ENCODE data around the gene ITGA1.

The ITGA1 gene

DNA sequence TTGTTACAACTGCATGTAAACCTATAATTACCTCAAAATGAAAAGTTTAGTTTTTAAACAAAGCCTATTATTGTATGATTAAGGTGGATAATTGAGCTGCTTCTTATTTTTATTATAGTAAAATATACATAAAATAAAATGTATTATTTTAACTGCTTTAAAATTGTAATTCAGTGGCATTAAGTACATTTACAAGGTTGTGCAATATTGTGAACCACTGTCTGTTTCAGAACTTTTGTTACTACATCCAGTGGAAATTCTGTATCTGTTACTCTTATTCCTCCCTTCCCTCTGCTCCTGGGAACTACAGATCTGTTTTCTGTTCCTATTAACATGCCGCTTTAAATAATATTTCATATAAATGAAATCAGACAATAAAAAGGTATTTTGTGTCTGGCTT, 37.1 kb downstream of the ITGA1 start:
- no peak for DNase-seq (ENCODE audit: low read depth in 1 of 2, low spot score in 1 of 2)
- H3K27ac ChIP-seq (replicated peaks), result no peak overlapping the region
- TF ChIP-seq GABPA (IDR thresholded peaks at IDR 0.05; ENCODE audit: low read depth) (no peak), POLR2AphosphoS5 (IDR thresholded peaks at IDR 0.05; ENCODE audit: low read depth) (no peak), REST (IDR thresholded peaks at IDR 0.05; ENCODE audit: insufficient replicate concordance, low read depth) (no peak), SPI1 (IDR thresholded peaks at IDR 0.05; ENCODE audit: borderline replicate concordance, low read depth) (no peak)
- TF ChIP-seq, protein P1, sequence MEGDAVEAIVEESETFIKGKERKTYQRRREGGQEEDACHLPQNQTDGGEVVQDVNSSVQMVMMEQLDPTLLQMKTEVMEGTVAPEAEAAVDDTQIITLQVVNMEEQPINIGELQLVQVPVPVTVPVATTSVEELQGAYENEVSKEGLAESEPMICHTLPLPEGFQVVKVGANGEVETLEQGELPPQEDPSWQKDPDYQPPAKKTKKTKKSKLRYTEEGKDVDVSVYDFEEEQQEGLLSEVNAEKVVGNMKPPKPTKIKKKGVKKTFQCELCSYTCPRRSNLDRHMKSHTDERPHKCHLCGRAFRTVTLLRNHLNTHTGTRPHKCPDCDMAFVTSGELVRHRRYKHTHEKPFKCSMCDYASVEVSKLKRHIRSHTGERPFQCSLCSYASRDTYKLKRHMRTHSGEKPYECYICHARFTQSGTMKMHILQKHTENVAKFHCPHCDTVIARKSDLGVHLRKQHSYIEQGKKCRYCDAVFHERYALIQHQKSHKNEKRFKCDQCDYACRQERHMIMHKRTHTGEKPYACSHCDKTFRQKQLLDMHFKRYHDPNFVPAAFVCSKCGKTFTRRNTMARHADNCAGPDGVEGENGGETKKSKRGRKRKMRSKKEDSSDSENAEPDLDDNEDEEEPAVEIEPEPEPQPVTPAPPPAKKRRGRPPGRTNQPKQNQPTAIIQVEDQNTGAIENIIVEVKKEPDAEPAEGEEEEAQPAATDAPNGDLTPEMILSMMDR (IDR thresholded peaks at IDR 0.05; ENCODE audit: insufficient read depth, low read length), result no peak
- no peak overlapping the region for H3K4me3 ChIP-seq (replicated peaks; ENCODE audit: insufficient read depth, low read length)
- H3K27me3 ChIP-seq (ENCODE audit: insufficient read depth, poor library complexity, severe bottlenecking), result no peaks in the 10 kb centered on the region

- H3K27ac ChIP-seq (replicated peaks), result no peak overlapping the region
- no peaks in the 10 kb centered on the region for H3K27me3 ChIP-seq (ENCODE audit: insufficient read depth, poor library complexity, severe bottlenecking)
- no peak for TF ChIP-seq GABPA (IDR thresholded peaks at IDR 0.05; ENCODE audit: low read depth)
- TF ChIP-seq REST (IDR thresholded peaks at IDR 0.05; ENCODE audit: insufficient replicate concordance, low read depth), result no peak
- TF ChIP-seq, protein P1 (IDR thresholded peaks at IDR 0.05; ENCODE audit: insufficient read depth, low read length), result no peak
- no peak for TF ChIP-seq SPI1 (IDR thresholded peaks at IDR 0.05; ENCODE audit: borderline replicate concordance, low read depth)
- no peak for TF ChIP-seq POLR2AphosphoS5 (IDR thresholded peaks at IDR 0.05; ENCODE audit: low read depth)
- H3K4me3 ChIP-seq (replicated peaks; ENCODE audit: insufficient read depth, low read length), result no peak overlapping the region
- no peak for DNase-seq (ENCODE audit: low read depth in 1 of 2, low spot score in 1 of 2)
These were observed 38.1 kb downstream of the ITGA1 start for GRCh38 chr5:52825826-52826225.

GRCh38 chr5:52827815-52828214, 40.1 kb downstream of the ITGA1 start:
- no peak for TF ChIP-seq REST (IDR thresholded peaks at IDR 0.05; ENCODE audit: insufficient replicate concordance, low read depth)
- Histone ChIP-seq H3K27me3 (ENCODE audit: insufficient read depth, poor library complexity, severe bottlenecking) (no peaks in the 10 kb centered on the region), H3K27ac (replicated peaks) (no peak overlapping the region), H3K4me3 (replicated peaks; ENCODE audit: insufficient read depth, low read length) (no peak overlapping the region)
- no peak for DNase-seq (ENCODE audit: low read depth in 1 of 2, low spot score in 1 of 2)

DNA sequence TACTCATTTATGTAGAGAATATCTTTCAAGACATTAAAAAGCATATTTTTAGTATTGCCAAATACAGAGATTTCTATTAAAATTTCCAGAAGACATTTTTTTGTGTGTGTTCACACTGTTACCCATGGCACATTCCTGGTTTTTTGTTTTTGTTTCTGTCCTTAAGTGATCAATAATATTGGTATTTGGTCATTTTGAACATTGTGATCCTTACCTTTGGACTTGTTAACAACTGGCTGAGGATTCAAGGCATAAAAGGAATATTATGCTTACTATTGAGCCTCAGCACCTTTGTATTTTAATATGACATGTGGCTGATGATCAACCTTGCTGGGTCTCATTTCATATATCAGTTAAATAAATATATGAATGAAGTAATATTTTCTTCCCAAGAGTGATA, 41.9 kb downstream of the ITGA1 start:
- TF ChIP-seq REST (IDR thresholded peaks at IDR 0.05; ENCODE audit: insufficient replicate concordance, low read depth), result no peak
- no peak for TF ChIP-seq GABPA (IDR thresholded peaks at IDR 0.05; ENCODE audit: low read depth)
- TF ChIP-seq POLR2AphosphoS5 (IDR thresholded peaks at IDR 0.05; ENCODE audit: low read depth), result no peak
- TF ChIP-seq, protein P1 (IDR thresholded peaks at IDR 0.05; ENCODE audit: insufficient read depth, low read length), result no peak
- no peak for TF ChIP-seq SPI1 (IDR thresholded peaks at IDR 0.05; ENCODE audit: borderline replicate concordance, low read depth)
- no peaks in the 10 kb centered on the region for H3K27me3 ChIP-seq (ENCODE audit: insufficient read depth, poor library complexity, severe bottlenecking)
- no peak for DNase-seq (ENCODE audit: low read depth in 1 of 2, low spot score in 1 of 2)
- H3K27ac ChIP-seq (replicated peaks), result no peak overlapping the region
- no peak overlapping the region for H3K4me3 ChIP-seq (replicated peaks; ENCODE audit: insufficient read depth, low read length)
